ENCODE measurements around the gene MAPRE3. TPM values are rescaled to one million over a fixed set of nuclear protein-coding genes. Genes with fewer than 3 reads are reported as not detected.

MAPRE3 gene
- total RNA-seq, 1 experiment from 2014 or later = 10.3 TPM

- TF ChIP-seq AFF4 (CRISPR knock-in tag; IDR thresholded peaks at IDR 0.05; ENCODE audit: borderline replicate concordance) = no peak
Observed at GRCh38 chr2:27049422-27050280, 79.2 kb downstream of the MAPRE3 start (continued).

- Mint-ChIP-seq H3K9me3 (peaks cover 3% of the 10 kb centered on the region; the same call in 1 of the 2 replicates), H3K36me3 (peaks cover 12% of the 10 kb centered on the region), H3K4me3 (peak overlapping the region; percentile 93), H3K27me3 (ENCODE audit: low read depth) (peaks cover 10% of the 10 kb centered on the region), H3K4me1 (peaks cover 12% of the 10 kb centered on the region), H3K27ac (peak overlapping the region; percentile 98)
- ChIA-PET POLR2A (interaction anchor here (0.6 to 4.0 kb wide), 12 partner anchors 10 to 1012 kb away, joined by 3 to 27 read pairs (median 4); partner anchors contain the start of genes KHK, OST4 and TMEM214), CTCF (interaction anchor here (0.6 to 4.4 kb wide), 19 partner anchors 9 to 473 kb away, joined by 3 to 38 read pairs (median 6); partner anchors contain the start of genes KHK and OST4)
- DNase-seq (ENCODE audit: low spot score) = peak; percentile 95
- peak; percentile 84 for ATAC-seq
- peak; percentile 100 for TF ChIP-seq HMGXB4 (CRISPR knock-in tag; IDR thresholded peaks at IDR 0.05)
- 0 out of 2 replicates have a peak, but pooled peaks have one; percentile 9 for TF ChIP-seq USF1 (CRISPR knock-in tag; IDR thresholded peaks at IDR 0.05)
- peak; percentile 75; the same call in 1 of the 2 replicates for TF ChIP-seq SMAD3 (CRISPR knock-in tag; IDR thresholded peaks at IDR 0.05; ENCODE audit: borderline replicate concordance)
- no peak for TF ChIP-seq NFE2L1 (CRISPR knock-in tag; IDR thresholded peaks at IDR 0.05)
- peak; percentile 94 for TF ChIP-seq ZNF232 (CRISPR knock-in tag; IDR thresholded peaks at IDR 0.05)
- TF ChIP-seq GRHL2 (CRISPR knock-in tag; IDR thresholded peaks at IDR 0.05; ENCODE audit: insufficient replicate concordance, severe bottlenecking) = no peak
- TF ChIP-seq TP53 (CRISPR knock-in tag; IDR thresholded peaks at IDR 0.05) = peak; percentile 56; the same call in 1 of the 2 replicates
- TF ChIP-seq ZBTB43 (CRISPR knock-in tag; IDR thresholded peaks at IDR 0.05) = 0 out of 2 replicates have a peak, but pooled peaks have one; percentile 14
- 0 out of 2 replicates have a peak, but pooled peaks have one; percentile 28 for TF ChIP-seq FOXP4 (CRISPR knock-in tag; IDR thresholded peaks at IDR 0.05)
- TF ChIP-seq HMGA2 (CRISPR knock-in tag; IDR thresholded peaks at IDR 0.05) = peak; percentile 74
- peak; percentile 97 for TF ChIP-seq RORB (CRISPR knock-in tag; IDR thresholded peaks at IDR 0.05)
- peak; percentile 60; the same call in 1 of the 2 replicates for TF ChIP-seq ARID4B (CRISPR knock-in tag; IDR thresholded peaks at IDR 0.05; ENCODE audit: borderline replicate concordance)
- 0 out of 2 replicates have a peak, but pooled peaks have one; percentile 20 for TF ChIP-seq ATF1 (CRISPR knock-in tag; IDR thresholded peaks at IDR 0.05)
Observed at GRCh38 chr2:27050281-27050995, 80.0 kb downstream of the MAPRE3 start.

Measured in WTC11 (cell line).